Left ventricle myocardium inferior (tissue), 1 donor: ENCODE measurements around the gene AIG1. TPM values are rescaled to one million over a fixed set of nuclear protein-coding genes. Genes with fewer than 3 reads are reported as not detected.

Experiments used
- DNase-seq: peaks from one replicate; pipeline ENCODE4 v3.0.0-alpha.2; 2020
- H3K27ac ChIP-seq: fragments of 200-600 bp; replicated peaks from 2 replicates; pipeline ENCODE4 v1.8.0; 2021
- H3K27me3 ChIP-seq: fragments of 200-600 bp; 2 replicates; pipeline ENCODE4 v1.8.0; 2021; ENCODE audit warnings: low read depth
- H3K36me3 ChIP-seq: fragments of 200-600 bp; 2 replicates; pipeline ENCODE4 v1.8.0; 2021
- H3K4me1 ChIP-seq: fragments of 200-600 bp; 2 replicates; pipeline ENCODE4 v1.8.0; 2021
- H3K4me3 ChIP-seq: fragments of 200-600 bp; 2 replicates; pipeline ENCODE4 v1.8.0; 2021; ENCODE audit warnings: mild to moderate bottlenecking, moderate library complexity
- H3K9me3 ChIP-seq: fragments of 200-600 bp; replicated peaks from 2 replicates; pipeline ENCODE4 v1.8.0; 2021
- CTCF ChIP-seq: fragments of 200-600 bp; IDR thresholded peaks from 2 replicates; pipeline ENCODE4 v1.8.0; 2021; ENCODE audit warnings: antibody characterized with exemption, mild to moderate bottlenecking, borderline replicate concordance
- intact Hi-C: fragments of 100-400 bp; cut with micrococcal nuclease; formaldehyde crosslinking; loops from one replicate; pipeline ENCODE4 v1.11.0; 2022
- total RNA-seq: library from RNA; stranded (reverse); fragmentation: NEBNext Ultra II Directional; extraction: Animal tissue kit (Norgen Biotek cat#: 25700); gene quantifications from one replicate; pipeline ENCODE4 v1.2.1, GENCODE V29; 2021
- donor health status: DM: no; HTN: yes; CAD: no; lungs with severe emphysema.

Gene AIG1
- total RNA-seq, 1 donor from 2014 or later = 76.5 TPM

GRCh38 chr6:143204045-143204444, 143.4 kb downstream of the AIG1 start:
- no peak for DNase-seq
- peaks cover 7% of the 10 kb centered on the region for H3K9me3 ChIP-seq

GRCh38 chr6:143205131-143205535, 144.4 kb downstream of the AIG1 start:
- intact Hi-C loops = no loop called here
- no peaks in the 10 kb centered on the region for H3K27me3 ChIP-seq
- peaks cover 5% of the 10 kb centered on the region for H3K36me3 ChIP-seq
- no peak for TF ChIP-seq CTCF
- no peak for DNase-seq
- H3K9me3 ChIP-seq = peaks cover 7% of the 10 kb centered on the region
- no peak overlapping the region for H3K4me3 ChIP-seq
- H3K27ac ChIP-seq = no peak overlapping the region
- peaks cover 37% of the 10 kb centered on the region for H3K4me1 ChIP-seq

More at GRCh38 chr6:143204045-143204444, 143.4 kb downstream of the AIG1 start:
- H3K4me3 ChIP-seq = no peak overlapping the region
- H3K4me1 ChIP-seq = peaks cover 37% of the 10 kb centered on the region
- peaks cover 5% of the 10 kb centered on the region for H3K36me3 ChIP-seq
- no peak overlapping the region for H3K27ac ChIP-seq
- TF ChIP-seq CTCF = no peak
- no peaks in the 10 kb centered on the region for H3K27me3 ChIP-seq
- intact Hi-C loops = no loop called here

- peaks cover 5% of the 10 kb centered on the region for H3K36me3 ChIP-seq
- peaks cover 37% of the 10 kb centered on the region for H3K4me1 ChIP-seq
- H3K27ac ChIP-seq = peak overlapping the region; percentile 39
- no peak overlapping the region for H3K4me3 ChIP-seq
- intact Hi-C loops = no loop called here
- H3K27me3 ChIP-seq = no peaks in the 10 kb centered on the region
- no peak for TF ChIP-seq CTCF
- H3K9me3 ChIP-seq = peaks cover 7% of the 10 kb centered on the region
- DNase-seq = no peak
Observed at GRCh38 chr6:143205585-143205984, 144.9 kb downstream of the AIG1 start.

- H3K36me3 ChIP-seq = peaks cover 5% of the 10 kb centered on the region
- no peak for DNase-seq
- no peak for TF ChIP-seq CTCF
- intact Hi-C loops = no loop called here
- peaks cover 37% of the 10 kb centered on the region for H3K4me1 ChIP-seq
- no peak overlapping the region for H3K4me3 ChIP-seq
- H3K27me3 ChIP-seq = no peaks in the 10 kb centered on the region
- peak overlapping the region; percentile 39 for H3K27ac ChIP-seq
- peaks cover 7% of the 10 kb centered on the region for H3K9me3 ChIP-seq
Observed at GRCh38 chr6:143205991-143206390, 145.3 kb downstream of the AIG1 start.

- intact Hi-C loops = no loop called here
- no peak for TF ChIP-seq CTCF
Observed at GRCh38 chr6:143206550-143206949, 145.9 kb downstream of the AIG1 start.

More at GRCh38 chr6:143206550-143206949, 145.9 kb downstream of the AIG1 start:
- Histone ChIP-seq H3K9me3 (peaks cover 7% of the 10 kb centered on the region), H3K27ac (peak overlapping the region; percentile 39), H3K36me3 (peaks cover 5% of the 10 kb centered on the region), H3K27me3 (no peaks in the 10 kb centered on the region), H3K4me1 (peaks cover 37% of the 10 kb centered on the region), H3K4me3 (no peak overlapping the region)
- DNase-seq = no peak
